Adrenal gland (tissue), 5 donors: ENCODE measurements around the gene LNPK.

Experiments used
- POLR2A ChIP-seq, 2 donors: fragments of 450-650 bp; IDR thresholded peaks; one replicate each; pipeline ENCODE4 v1.6.1; 2017; ENCODE audit warnings: antibody characterized with exemption in 2 of 2, mild to moderate bottlenecking in 2 of 2, moderate library complexity in 1 of 2
- TF ChIP-seq, protein P1 (sequence below), 6 experiments: fragments of 450-650 bp in 4 of 6; fragments of 200-600 bp in 2 of 6; sonication (generic) in 1 of 6; IDR thresholded peaks; 1 replicate in 5 of 6; 2 replicates in 1 of 6; pipeline versions ENCODE4 v1.5.1 to v1.8.0; 2016 to 2021; ENCODE audit warnings: antibody characterized with exemption in 6 of 6, mild to moderate bottlenecking in 2 of 6, moderate library complexity in 1 of 6
- donor health status: DM: no; HTN: no; CAD: no.

DNA sequence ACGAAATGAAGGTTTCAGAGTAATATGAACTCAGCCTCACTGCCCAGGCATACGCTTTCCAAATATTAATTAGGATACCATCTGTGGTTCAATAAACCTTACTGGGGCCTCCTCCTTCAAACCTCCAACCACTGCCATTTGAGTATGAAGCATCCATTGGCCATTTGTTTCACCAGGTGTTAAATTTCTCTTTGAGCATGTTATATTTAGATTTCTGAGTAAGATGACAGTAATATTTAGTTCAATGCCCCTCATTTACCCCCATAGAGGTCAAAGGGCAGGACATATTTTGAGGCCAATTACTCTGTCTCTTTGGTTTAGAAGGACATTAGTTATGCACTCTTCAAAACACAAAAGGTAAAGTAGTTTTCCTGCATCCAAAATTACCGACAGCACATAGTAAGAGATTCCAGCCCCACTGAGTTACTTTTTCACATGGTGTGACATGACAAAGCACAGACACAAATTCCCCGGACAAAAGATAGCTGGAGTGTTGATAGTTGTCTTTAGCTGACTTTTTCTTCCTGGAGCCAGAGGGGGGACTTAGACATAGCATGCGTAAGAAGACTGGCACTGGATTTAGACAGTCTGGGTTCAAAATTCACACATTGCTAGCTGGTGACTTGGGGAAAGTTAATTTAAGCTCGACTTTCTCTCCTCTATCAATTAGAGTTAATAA, 33.1 kb upstream of the LNPK start:
- TF ChIP-seq, protein P1, sequence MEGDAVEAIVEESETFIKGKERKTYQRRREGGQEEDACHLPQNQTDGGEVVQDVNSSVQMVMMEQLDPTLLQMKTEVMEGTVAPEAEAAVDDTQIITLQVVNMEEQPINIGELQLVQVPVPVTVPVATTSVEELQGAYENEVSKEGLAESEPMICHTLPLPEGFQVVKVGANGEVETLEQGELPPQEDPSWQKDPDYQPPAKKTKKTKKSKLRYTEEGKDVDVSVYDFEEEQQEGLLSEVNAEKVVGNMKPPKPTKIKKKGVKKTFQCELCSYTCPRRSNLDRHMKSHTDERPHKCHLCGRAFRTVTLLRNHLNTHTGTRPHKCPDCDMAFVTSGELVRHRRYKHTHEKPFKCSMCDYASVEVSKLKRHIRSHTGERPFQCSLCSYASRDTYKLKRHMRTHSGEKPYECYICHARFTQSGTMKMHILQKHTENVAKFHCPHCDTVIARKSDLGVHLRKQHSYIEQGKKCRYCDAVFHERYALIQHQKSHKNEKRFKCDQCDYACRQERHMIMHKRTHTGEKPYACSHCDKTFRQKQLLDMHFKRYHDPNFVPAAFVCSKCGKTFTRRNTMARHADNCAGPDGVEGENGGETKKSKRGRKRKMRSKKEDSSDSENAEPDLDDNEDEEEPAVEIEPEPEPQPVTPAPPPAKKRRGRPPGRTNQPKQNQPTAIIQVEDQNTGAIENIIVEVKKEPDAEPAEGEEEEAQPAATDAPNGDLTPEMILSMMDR (IDR thresholded peaks at IDR 0.05) = no peak
- no peak for TF ChIP-seq POLR2A (IDR thresholded peaks at IDR 0.05)
